Measurements from ENCODE around the gene HTR2C. TPM values are rescaled to one million over a fixed set of nuclear protein-coding genes. Genes with fewer than 3 reads are reported as not detected.

Gene HTR2C
- total RNA-seq, 1 donor from 2014 or later: not detected

GRCh38 chrX:114774691-114775090 lies 190.8 kb downstream of the HTR2C start:
- H3K36me3 Mint-ChIP-seq (ENCODE audit: low read depth, unreplicated experiment): no peaks in the 10 kb centered on the region
- FAIRE-seq (no peak), DNase-seq (ENCODE audit: low read depth) (no peak)
- no peaks in the 10 kb centered on the region for H3K4me1 Mint-ChIP-seq (ENCODE audit: low read depth, unreplicated experiment)
- no peak overlapping the region for H3K4me3 Mint-ChIP-seq (ENCODE audit: unreplicated experiment)
- Histone ChIP-seq H4K20me1 (ENCODE audit: insufficient read depth, low read length) (no peaks in the 10 kb centered on the region), H3K27me3 (ENCODE audit: insufficient read depth, low read length) (no peaks in the 10 kb centered on the region), H3K4me1 (ENCODE audit: insufficient read depth, low read length) (no peaks in the 10 kb centered on the region), H3K4me2 (ENCODE audit: low read length) (no peak overlapping the region), H3K9ac (ENCODE audit: low read length) (no peak overlapping the region), H3K9me3 (ENCODE audit: insufficient read depth, low read depth, low read length) (no peaks in the 10 kb centered on the region), H3K4me3 (ENCODE audit: insufficient read depth, low read depth, low read length) (no peak overlapping the region), H3K27ac (ENCODE audit: low read depth, low read length) (no peak overlapping the region), H3K79me2 (ENCODE audit: insufficient read depth, low read length) (no peaks in the 10 kb centered on the region), H3K36me3 (ENCODE audit: insufficient read depth, low read length) (no peaks in the 10 kb centered on the region), H2AFZ (ENCODE audit: low read depth, low read length) (no peak overlapping the region)
- H3K27me3 Mint-ChIP-seq (ENCODE audit: low read depth, unreplicated experiment): no peaks in the 10 kb centered on the region
- TF ChIP-seq EZH2 (IDR thresholded peaks at IDR 0.05; ENCODE audit: insufficient read depth, low read length) (no peak), CTCF (IDR thresholded peaks at IDR 0.05; ENCODE audit: insufficient read depth, low read depth, low read length) (no peak)
- no peak overlapping the region for H3K27ac Mint-ChIP-seq (ENCODE audit: unreplicated experiment)
- no peaks in the 10 kb centered on the region for H3K9me3 Mint-ChIP-seq (ENCODE audit: unreplicated experiment)

DNA sequence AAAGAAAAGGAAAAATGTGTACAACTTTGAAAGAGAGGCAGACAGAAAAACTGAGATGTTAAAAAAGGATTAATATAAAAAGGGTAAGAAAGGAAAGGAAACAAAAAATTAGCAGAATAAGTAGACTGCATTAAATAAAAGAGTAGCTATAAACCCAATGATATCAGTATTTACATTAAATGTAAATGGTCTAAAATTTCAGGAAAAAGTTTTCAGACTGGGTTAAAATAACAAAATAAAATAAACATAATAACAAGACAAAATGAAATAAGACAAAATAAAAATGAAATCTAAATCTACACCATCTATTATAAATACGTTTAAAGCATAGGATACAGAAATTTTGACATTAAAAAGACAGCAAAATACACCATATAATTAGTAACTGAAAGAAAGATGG lies 199.0 kb downstream of the HTR2C start:
- FAIRE-seq: peak; percentile 96
- H3K27me3 Mint-ChIP-seq (ENCODE audit: low read depth, unreplicated experiment): no peaks in the 10 kb centered on the region
- Histone ChIP-seq H3K4me3 (ENCODE audit: insufficient read depth, low read depth, low read length) (no peak overlapping the region), H3K27ac (ENCODE audit: low read depth, low read length) (no peak overlapping the region), H3K79me2 (ENCODE audit: insufficient read depth, low read length) (no peaks in the 10 kb centered on the region), H3K9ac (ENCODE audit: low read length) (no peak overlapping the region), H3K9me3 (ENCODE audit: insufficient read depth, low read depth, low read length) (no peaks in the 10 kb centered on the region), H3K36me3 (ENCODE audit: insufficient read depth, low read length) (no peaks in the 10 kb centered on the region), H4K20me1 (ENCODE audit: insufficient read depth, low read length) (no peaks in the 10 kb centered on the region), H3K27me3 (ENCODE audit: insufficient read depth, low read length) (no peaks in the 10 kb centered on the region), H2AFZ (ENCODE audit: low read depth, low read length) (no peak overlapping the region), H3K4me1 (ENCODE audit: insufficient read depth, low read length) (no peaks in the 10 kb centered on the region), H3K4me2 (ENCODE audit: low read length) (no peak overlapping the region)
- no peaks in the 10 kb centered on the region for H3K36me3 Mint-ChIP-seq (ENCODE audit: low read depth, unreplicated experiment)
- no peak overlapping the region for H3K27ac Mint-ChIP-seq (ENCODE audit: unreplicated experiment)
- H3K4me3 Mint-ChIP-seq (ENCODE audit: unreplicated experiment): no peak overlapping the region
- H3K9me3 Mint-ChIP-seq (ENCODE audit: unreplicated experiment): no peaks in the 10 kb centered on the region
- DNase-seq (ENCODE audit: low read depth): no peak
- H3K4me1 Mint-ChIP-seq (ENCODE audit: low read depth, unreplicated experiment): no peaks in the 10 kb centered on the region
- no peak for TF ChIP-seq CTCF (IDR thresholded peaks at IDR 0.05; ENCODE audit: insufficient read depth, low read depth, low read length)

GRCh38 chrX:114787061-114787460 lies 203.2 kb downstream of the HTR2C start:
- Histone ChIP-seq H3K27ac (ENCODE audit: low read depth, low read length) (no peak overlapping the region), H4K20me1 (ENCODE audit: insufficient read depth, low read length) (no peaks in the 10 kb centered on the region), H3K4me2 (ENCODE audit: low read length) (no peak overlapping the region), H3K79me2 (ENCODE audit: insufficient read depth, low read length) (no peaks in the 10 kb centered on the region), H2AFZ (ENCODE audit: low read depth, low read length) (no peak overlapping the region), H3K4me3 (ENCODE audit: insufficient read depth, low read depth, low read length) (no peak overlapping the region), H3K9ac (ENCODE audit: low read length) (no peak overlapping the region), H3K9me3 (ENCODE audit: insufficient read depth, low read depth, low read length) (no peaks in the 10 kb centered on the region), H3K36me3 (ENCODE audit: insufficient read depth, low read length) (no peaks in the 10 kb centered on the region), H3K27me3 (ENCODE audit: insufficient read depth, low read length) (no peaks in the 10 kb centered on the region), H3K4me1 (ENCODE audit: insufficient read depth, low read length) (no peaks in the 10 kb centered on the region)
- TF ChIP-seq CTCF (IDR thresholded peaks at IDR 0.05; ENCODE audit: insufficient read depth, low read depth, low read length): no peak
- no peak for TF ChIP-seq EZH2 (IDR thresholded peaks at IDR 0.05; ENCODE audit: insufficient read depth, low read length)
- FAIRE-seq: no peak
- no peaks in the 10 kb centered on the region for H3K27me3 Mint-ChIP-seq (ENCODE audit: low read depth, unreplicated experiment)
- no peaks in the 10 kb centered on the region for H3K36me3 Mint-ChIP-seq (ENCODE audit: low read depth, unreplicated experiment)
- no peak overlapping the region for H3K27ac Mint-ChIP-seq (ENCODE audit: unreplicated experiment)
- DNase-seq (ENCODE audit: low read depth): no peak
- H3K4me1 Mint-ChIP-seq (ENCODE audit: low read depth, unreplicated experiment): no peaks in the 10 kb centered on the region
- H3K4me3 Mint-ChIP-seq (ENCODE audit: unreplicated experiment): no peak overlapping the region
- no peaks in the 10 kb centered on the region for H3K9me3 Mint-ChIP-seq (ENCODE audit: unreplicated experiment)

Measured in astrocyte (in vitro differentiated cells and primary cell).